Measurements from ENCODE around the gene ALAD. TPM values are rescaled to one million over a fixed set of nuclear protein-coding genes. Genes with fewer than 3 reads are reported as not detected.
"Not testable (repeated sequence)": the region's sequence is repeated elsewhere in the genome, so short reads cannot be mapped to it uniquely, and the experiment has no call there.

Gene ALAD
- total RNA-seq, 2 donors from 2014 or later: 24.8 to 30.5 TPM

GRCh38 chr9:113410207-113410864 lies 9.3 kb upstream of the ALAD start, which contains the start of the genes C9orf43 and POLE3:
Gene C9orf43 (plus strand): TSS chr9:113410747. CDS start chr9:113413494, 2,747 bp downstream.
Gene POLE3 (minus strand): TSS chr9:113410675. CDS start chr9:113410293, 382 bp downstream.
- peak; percentile 96 for ATAC-seq (replicated peaks)

GRCh38 chr9:113409883-113410206 lies 8.8 kb upstream of the ALAD start:
- Mint-ChIP-seq H3K27ac (peak overlapping the region; percentile 97), H3K9me3 (no peaks in the 10 kb centered on the region), H3K4me1 (peaks cover 19% of the 10 kb centered on the region), H3K4me3 (peak overlapping the region; percentile 97), H3K27me3 (no peaks in the 10 kb centered on the region), H3K36me3 (ENCODE audit: low read depth) (peaks cover 43% of the 10 kb centered on the region)
- peak; percentile 6 for ATAC-seq (replicated peaks)

More at GRCh38 chr9:113410207-113410864, 9.3 kb upstream of the ALAD start, which contains the start of the genes C9orf43 and POLE3:
- H3K4me1 Mint-ChIP-seq: peaks cover 19% of the 10 kb centered on the region
- no peaks in the 10 kb centered on the region for H3K27me3 Mint-ChIP-seq
- peak within 1 kb of the TSS; percentile 97 for H3K27ac Mint-ChIP-seq
- peaks cover 43% of the 10 kb centered on the region for H3K36me3 Mint-ChIP-seq (ENCODE audit: low read depth)
- peak within 1 kb of the TSS; percentile 97 for H3K4me3 Mint-ChIP-seq
- no peaks in the 10 kb centered on the region for H3K9me3 Mint-ChIP-seq

- no peaks in the 10 kb centered on the region for H3K9me3 Mint-ChIP-seq
- H3K36me3 Mint-ChIP-seq (ENCODE audit: low read depth): peaks cover 43% of the 10 kb centered on the region
- no peak for ATAC-seq (replicated peaks)
- peaks cover 19% of the 10 kb centered on the region for H3K4me1 Mint-ChIP-seq
- no peaks in the 10 kb centered on the region for H3K27me3 Mint-ChIP-seq
- H3K4me3 Mint-ChIP-seq: peak overlapping the region; percentile 97
- H3K27ac Mint-ChIP-seq: peak overlapping the region; percentile 97
Measured at GRCh38 chr9:113409481-113409880, 8.4 kb upstream of the ALAD start.

DNA sequence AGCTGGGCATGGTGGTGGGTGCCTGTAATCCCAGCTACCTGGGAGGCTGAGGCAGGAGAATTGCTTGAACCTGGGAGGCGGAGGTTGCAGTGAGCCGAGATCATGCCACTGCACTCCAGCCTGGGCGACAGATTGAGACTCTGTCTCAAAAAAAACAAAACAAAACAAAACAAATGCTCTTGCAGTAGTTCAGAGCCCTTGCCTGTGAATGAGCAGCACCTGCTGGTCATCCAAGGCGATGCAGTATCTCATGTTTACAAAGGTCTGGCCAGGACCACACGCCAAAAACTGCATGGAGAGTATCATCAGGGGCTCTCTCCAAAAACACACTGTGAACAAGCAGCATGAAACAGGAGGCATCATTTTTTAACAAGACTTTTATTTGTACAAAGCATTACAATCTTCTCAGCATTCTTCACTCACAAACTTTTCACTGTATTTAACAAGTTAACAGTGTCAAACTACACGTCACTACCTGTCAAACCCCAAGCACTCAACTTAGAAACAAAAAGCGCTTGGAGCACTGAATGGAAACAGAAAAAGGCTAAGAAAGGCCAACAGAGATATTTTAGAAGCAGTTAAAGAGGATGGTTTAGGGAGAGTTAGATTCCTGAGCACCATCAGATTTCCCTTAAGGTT lies 5.9 kb upstream of the ALAD start:
- peaks cover 19% of the 10 kb centered on the region for H3K4me1 Mint-ChIP-seq
- ATAC-seq (replicated peaks); H3K27me3 Mint-ChIP-seq; H3K9me3 Mint-ChIP-seq: not testable (repeated sequence)
- H3K36me3 Mint-ChIP-seq (ENCODE audit: low read depth): peaks cover 43% of the 10 kb centered on the region
- peak overlapping the region; percentile 97 for H3K27ac Mint-ChIP-seq
- H3K4me3 Mint-ChIP-seq: peak overlapping the region; percentile 97

DNA sequence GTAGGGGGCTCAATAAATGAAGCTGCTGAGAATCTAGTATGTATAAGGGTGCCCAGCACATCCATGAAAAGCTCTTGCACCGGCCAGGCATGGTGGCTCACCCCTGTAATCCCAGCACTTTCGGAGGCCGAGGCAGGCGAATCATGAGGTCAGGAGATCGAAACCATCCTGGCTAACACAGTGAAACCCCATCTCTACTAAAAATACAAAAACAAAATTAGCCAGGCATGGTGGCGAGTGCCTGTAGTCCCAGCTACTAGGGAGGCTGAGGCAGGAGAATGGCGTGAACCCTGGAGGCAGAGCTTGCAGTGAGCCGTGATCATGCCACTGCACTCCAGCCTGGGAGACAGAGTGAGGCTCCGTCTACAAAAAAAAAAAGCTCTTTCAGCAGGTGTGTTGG lies 5.3 kb upstream of the ALAD start:
- Mint-ChIP-seq H3K36me3 (ENCODE audit: low read depth) (peaks cover 43% of the 10 kb centered on the region), H3K4me1 (peaks cover 19% of the 10 kb centered on the region)
- H3K27ac Mint-ChIP-seq; H3K27me3 Mint-ChIP-seq; H3K9me3 Mint-ChIP-seq; ATAC-seq (replicated peaks); H3K4me3 Mint-ChIP-seq: not testable (repeated sequence)

GRCh38 chr9:113403646-113404045 lies 2.6 kb upstream of the ALAD start:
- Mint-ChIP-seq H3K4me3 (no peak overlapping the region), H3K27me3 (no peaks in the 10 kb centered on the region), H3K27ac (no peak overlapping the region), H3K4me1 (peaks cover 15% of the 10 kb centered on the region), H3K9me3 (no peaks in the 10 kb centered on the region), H3K36me3 (ENCODE audit: low read depth) (peaks cover 20% of the 10 kb centered on the region)
- no peak for ATAC-seq (replicated peaks)

DNA sequence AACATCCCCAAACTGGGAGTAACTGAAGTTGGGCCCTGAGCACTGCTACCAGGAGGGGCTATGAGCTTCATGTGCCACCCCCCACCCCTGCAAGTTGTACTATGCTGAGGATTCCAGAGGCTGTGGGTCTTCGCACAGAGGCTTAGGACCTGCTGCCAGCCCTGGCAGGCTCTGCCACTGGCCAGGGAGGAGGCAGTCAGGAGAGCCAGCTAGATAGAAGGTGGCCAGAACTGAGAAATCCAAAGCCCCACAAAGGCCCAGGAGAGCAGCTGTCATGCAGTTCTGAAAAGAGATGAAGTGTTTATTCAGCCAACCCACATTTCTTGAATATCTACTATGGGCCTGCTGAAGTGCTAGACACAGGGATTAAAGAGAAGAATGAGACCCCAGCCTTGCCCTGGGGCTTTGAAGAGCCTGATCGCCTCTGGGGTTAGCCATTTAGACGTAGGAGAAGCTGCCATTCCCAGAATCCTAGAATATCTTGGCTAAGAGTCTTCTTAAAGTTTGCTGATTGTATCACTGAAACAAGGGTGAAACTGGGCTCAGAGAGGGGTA lies 1.4 kb downstream of the ALAD start:
- Mint-ChIP-seq H3K4me1 (peaks cover 7% of the 10 kb centered on the region), H3K9me3 (no peaks in the 10 kb centered on the region), H3K36me3 (ENCODE audit: low read depth) (peaks cover 4% of the 10 kb centered on the region), H3K27me3 (no peaks in the 10 kb centered on the region), H3K4me3 (peak overlapping the region; percentile 79), H3K27ac (peak overlapping the region; percentile 69)
- ATAC-seq (replicated peaks): no peak

GRCh38 chr9:113398796-113399195 lies 2.3 kb downstream of the ALAD start:
- no peaks in the 10 kb centered on the region for H3K27me3 Mint-ChIP-seq
- peaks cover 4% of the 10 kb centered on the region for H3K36me3 Mint-ChIP-seq (ENCODE audit: low read depth)
- H3K9me3 Mint-ChIP-seq: no peaks in the 10 kb centered on the region
- H3K27ac Mint-ChIP-seq: no peak overlapping the region
- H3K4me3 Mint-ChIP-seq: peak overlapping the region; percentile 79
- ATAC-seq (replicated peaks): no peak
- H3K4me1 Mint-ChIP-seq: peaks cover 7% of the 10 kb centered on the region

DNA sequence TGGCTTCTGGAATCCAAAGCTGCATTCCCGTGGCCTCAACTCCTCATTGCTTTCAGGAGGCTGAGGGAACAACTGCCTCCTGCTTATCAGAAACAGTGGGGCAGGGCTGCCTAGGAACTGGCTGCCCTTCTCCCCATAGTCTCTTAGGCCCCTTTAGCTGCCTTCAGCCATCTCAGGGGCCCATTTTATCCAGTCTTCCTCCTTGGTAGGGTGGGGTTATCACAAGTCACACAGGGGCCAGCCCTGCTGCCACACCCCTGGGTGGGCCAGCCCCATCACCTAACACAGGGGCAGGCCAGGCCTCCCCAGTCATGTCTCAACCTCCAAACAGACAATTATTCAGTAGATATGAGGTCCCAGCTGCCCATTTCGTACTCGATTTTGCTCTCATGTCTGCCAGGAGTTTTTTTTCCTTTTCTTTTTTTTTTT lies 3.9 kb downstream of the ALAD start:
- H3K27me3 Mint-ChIP-seq: no peaks in the 10 kb centered on the region
- peaks cover 7% of the 10 kb centered on the region for H3K4me1 Mint-ChIP-seq
- H3K36me3 Mint-ChIP-seq (ENCODE audit: low read depth): peaks cover 7% of the 10 kb centered on the region
- ATAC-seq (replicated peaks): no peak
- no peak overlapping the region for H3K4me3 Mint-ChIP-seq
- H3K9me3 Mint-ChIP-seq: no peaks in the 10 kb centered on the region
- H3K27ac Mint-ChIP-seq: no peak overlapping the region

GRCh38 chr9:113395000-113395861 lies 5.9 kb downstream of the ALAD start:
- H3K27me3 Mint-ChIP-seq: no peaks in the 10 kb centered on the region
- no peak overlapping the region for H3K27ac Mint-ChIP-seq
- no peak for ATAC-seq (replicated peaks)
- H3K36me3 Mint-ChIP-seq (ENCODE audit: low read depth): peaks cover 24% of the 10 kb centered on the region
- H3K4me3 Mint-ChIP-seq: no peak overlapping the region
- H3K9me3 Mint-ChIP-seq: no peaks in the 10 kb centered on the region
- H3K4me1 Mint-ChIP-seq: peaks cover 7% of the 10 kb centered on the region

- no peak overlapping the region for H3K27ac Mint-ChIP-seq
- H3K36me3 Mint-ChIP-seq (ENCODE audit: low read depth): peaks cover 39% of the 10 kb centered on the region
- peaks cover 7% of the 10 kb centered on the region for H3K4me1 Mint-ChIP-seq
- H3K4me3 Mint-ChIP-seq: no peak overlapping the region
- H3K9me3 Mint-ChIP-seq: no peaks in the 10 kb centered on the region
- no peak for ATAC-seq (replicated peaks)
- no peaks in the 10 kb centered on the region for H3K27me3 Mint-ChIP-seq
Measured at GRCh38 chr9:113393281-113393680, 7.8 kb downstream of the ALAD start.

GRCh38 chr9:113391917-113392316 lies 9.2 kb downstream of the ALAD start:
- Mint-ChIP-seq H3K4me3 (no peak overlapping the region), H3K4me1 (peaks cover 7% of the 10 kb centered on the region), H3K27ac (no peak overlapping the region), H3K9me3 (no peaks in the 10 kb centered on the region), H3K36me3 (ENCODE audit: low read depth) (peaks cover 50% of the 10 kb centered on the region), H3K27me3 (no peaks in the 10 kb centered on the region)
- ATAC-seq (replicated peaks): no peak

- Mint-ChIP-seq H3K27me3 (no peaks in the 10 kb centered on the region), H3K27ac (no peak overlapping the region), H3K4me1 (no peaks in the 10 kb centered on the region), H3K36me3 (ENCODE audit: low read depth) (peaks cover 48% of the 10 kb centered on the region), H3K4me3 (no peak overlapping the region), H3K9me3 (no peaks in the 10 kb centered on the region)
- ATAC-seq (replicated peaks): no peak
Measured at GRCh38 chr9:113390192-113390960, 10.7 kb downstream of the ALAD start.

DNA sequence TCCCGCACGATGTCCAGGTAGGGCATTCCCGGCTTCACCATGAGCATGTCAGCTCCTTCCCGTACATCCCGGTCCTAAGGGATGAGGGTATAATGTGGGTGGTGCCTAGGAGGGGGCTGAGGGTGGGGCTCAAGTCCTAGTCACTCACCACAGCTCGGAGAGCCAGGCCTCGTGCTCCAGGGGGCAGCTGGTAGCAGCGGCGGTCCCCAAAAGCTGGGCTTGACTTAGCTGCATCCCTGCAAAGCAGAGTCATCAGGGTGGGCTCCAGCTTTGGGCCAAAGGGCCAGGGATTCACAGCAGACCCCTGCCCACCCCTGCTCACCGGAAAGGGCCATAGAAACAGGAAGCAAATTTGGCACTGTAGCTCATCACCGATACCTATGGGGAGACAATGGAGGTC lies 11.6 kb downstream of the ALAD start:
- no peak for ATAC-seq (replicated peaks)
- Mint-ChIP-seq H3K9me3 (no peaks in the 10 kb centered on the region), H3K4me3 (no peak overlapping the region), H3K4me1 (no peaks in the 10 kb centered on the region), H3K36me3 (ENCODE audit: low read depth) (peaks cover 46% of the 10 kb centered on the region), H3K27me3 (no peaks in the 10 kb centered on the region), H3K27ac (no peak overlapping the region)

Data from activated T-helper 17 cell treated with anti-CD3 and anti-CD28 coated beads, Interleukin-2, amount 50 U/mL, for 72 hours (primary cell).